ENCODE data around the gene CXCR1.
"Not testable (repeated sequence)": the region's sequence is repeated elsewhere in the genome, so short reads cannot be mapped to it uniquely, and the experiment has no call there.

Gene CXCR1

GRCh38 chr2:218166791-218167190, at the start of gene CXCR1:
TSS of gene CXCR1 (minus strand) at chr2:218166962. CDS start at chr2:218165211, 1,751 bp downstream.
- no peak for DNase-seq (ENCODE audit: low spot score)

- no peak for DNase-seq (ENCODE audit: low spot score)
Observed at GRCh38 chr2:218216336-218216673, 49.5 kb upstream of the CXCR1 start.

GRCh38 chr2:218214116-218214515, 47.4 kb upstream of the CXCR1 start:
- no peak for DNase-seq (ENCODE audit: low spot score)

- DNase-seq (ENCODE audit: low spot score): no peak
Observed at GRCh38 chr2:218209078-218209477, 42.3 kb upstream of the CXCR1 start.

- DNase-seq (ENCODE audit: low spot score): no peak
Observed at GRCh38 chr2:218202266-218202665, 35.5 kb upstream of the CXCR1 start.

GRCh38 chr2:218196974-218197373, 30.2 kb upstream of the CXCR1 start:
- DNase-seq (ENCODE audit: low spot score): no peak

- DNase-seq (ENCODE audit: low spot score): no peak
Observed at GRCh38 chr2:218194880-218195279, 28.1 kb upstream of the CXCR1 start.

- DNase-seq (ENCODE audit: low spot score): no peak
Observed at GRCh38 chr2:218193701-218194100, 26.9 kb upstream of the CXCR1 start.

GRCh38 chr2:218192902-218193430, 26.2 kb upstream of the CXCR1 start:
- no peak for DNase-seq (ENCODE audit: low spot score)

- DNase-seq (ENCODE audit: low spot score): no peak
Observed at GRCh38 chr2:218188528-218188927, 21.8 kb upstream of the CXCR1 start.

GRCh38 chr2:218187296-218188015, 20.7 kb upstream of the CXCR1 start:
- no peak for DNase-seq (ENCODE audit: low spot score)

GRCh38 chr2:218186876-218187275, 20.1 kb upstream of the CXCR1 start:
- DNase-seq (ENCODE audit: low spot score): no peak

- peak; percentile 39 for DNase-seq (ENCODE audit: low spot score)
Observed at GRCh38 chr2:218186355-218186766, 19.6 kb upstream of the CXCR1 start.

GRCh38 chr2:218184331-218184730, 17.6 kb upstream of the CXCR1 start:
- DNase-seq (ENCODE audit: low spot score): no peak

- no peak for DNase-seq (ENCODE audit: low spot score)
Observed at GRCh38 chr2:218180467-218181114, 13.8 kb upstream of the CXCR1 start.

GRCh38 chr2:218179782-218180181, 13.0 kb upstream of the CXCR1 start:
- no peak for DNase-seq (ENCODE audit: low spot score)

GRCh38 chr2:218172845-218173244, 6.1 kb upstream of the CXCR1 start:
- no peak for DNase-seq (ENCODE audit: low spot score)

GRCh38 chr2:218171744-218172143, 5.0 kb upstream of the CXCR1 start:
- not testable (repeated sequence) for DNase-seq (ENCODE audit: low spot score)

GRCh38 chr2:218169757-218170546, 3.2 kb upstream of the CXCR1 start:
- no peak for DNase-seq (ENCODE audit: low spot score)

- DNase-seq (ENCODE audit: low spot score): no peak
Observed at GRCh38 chr2:218168635-218169462, 2.1 kb upstream of the CXCR1 start.

- no peak for DNase-seq (ENCODE audit: low spot score)
Observed at GRCh38 chr2:218168016-218168415, 1.3 kb upstream of the CXCR1 start.

- no peak for DNase-seq (ENCODE audit: low spot score)
Observed at GRCh38 chr2:218162814-218163213, 3.9 kb downstream of the CXCR1 start.
